Upper lobe of right lung (tissue), 1 donor: ENCODE measurements around the gene SLC16A8. TPM values are rescaled to one million over a fixed set of nuclear protein-coding genes. Genes with fewer than 3 reads are reported as not detected.
A peak's percentile ranks its signal among the peaks of the same experiment; 100 is the strongest.

Experiments
- ATAC-seq: fragments of 200-7000 bp; cut with Tn5 transposase; one replicate; pipeline ENCODE4 v1.9.1; 2020; ENCODE audit warnings: mild to moderate bottlenecking, moderate library complexity
- DNase-seq: peaks from one replicate; pipeline ENCODE4 v3.0.0-alpha.2; 2020
- H3K27ac ChIP-seq: fragments of 200-600 bp; one replicate; pipeline ENCODE4 v1.8.0; 2022
- H3K27me3 ChIP-seq: fragments of 200-600 bp; one replicate; pipeline ENCODE4 v1.8.0; 2022; ENCODE audit warnings: mild to moderate bottlenecking
- H3K36me3 ChIP-seq: fragments of 200-600 bp; one replicate; pipeline ENCODE4 v1.8.0; 2022
- H3K4me1 ChIP-seq: fragments of 200-600 bp; one replicate; pipeline ENCODE4 v1.8.0; 2022
- H3K4me3 ChIP-seq: fragments of 200-600 bp; one replicate; pipeline ENCODE4 v1.8.0; 2022; ENCODE audit warnings: mild to moderate bottlenecking
- H3K9me3 ChIP-seq: fragments of 200-600 bp; one replicate; pipeline ENCODE4 v1.8.0; 2022
- CTCF ChIP-seq: fragments of 200-600 bp; IDR thresholded peaks from one replicate; pipeline ENCODE4 v1.8.0; 2022; ENCODE audit warnings: antibody characterized with exemption
- intact Hi-C: fragments of 100-400 bp; cut with DNase I; formaldehyde crosslinking; loops from one replicate; pipeline ENCODE4 v1.11.0; 2022
- total RNA-seq: library from RNA; stranded (reverse); fragmentation: NEBNext Ultra II Directional; extraction: Animal tissue kit (Norgen Biotek cat#: 25700); gene quantifications from one replicate; pipeline ENCODE4 v1.2.1, GENCODE V29; 2021
- donor health status: DM: no; HTN: yes; CAD: no; lungs with severe emphysema.

SLC16A8 gene
- total RNA-seq, 1 donor from 2014 or later, result not detected

GRCh38 chr22:38106814-38107578 is 23.0 kb upstream of the SLC16A8 start:
- Histone ChIP-seq H3K9me3 (no peaks in the 10 kb centered on the region), H3K4me3 (no peak overlapping the region), H3K36me3 (no peaks in the 10 kb centered on the region), H3K27ac (no peak overlapping the region), H3K27me3 (no peaks in the 10 kb centered on the region), H3K4me1 (no peaks in the 10 kb centered on the region)
- no peak for TF ChIP-seq CTCF
- ATAC-seq (no peak), DNase-seq (no peak)
- intact Hi-C loops, result no loop called here

GRCh38 chr22:38104084-38104483 is 20.1 kb upstream of the SLC16A8 start:
- Histone ChIP-seq H3K4me1 (no peaks in the 10 kb centered on the region), H3K4me3 (no peak overlapping the region), H3K9me3 (no peaks in the 10 kb centered on the region), H3K27me3 (no peaks in the 10 kb centered on the region), H3K36me3 (no peaks in the 10 kb centered on the region), H3K27ac (no peak overlapping the region)
- TF ChIP-seq CTCF, result peak; percentile 17
- DNase-seq (no peak), ATAC-seq (peak; percentile 33)
- intact Hi-C loops, result no loop called here

DNA sequence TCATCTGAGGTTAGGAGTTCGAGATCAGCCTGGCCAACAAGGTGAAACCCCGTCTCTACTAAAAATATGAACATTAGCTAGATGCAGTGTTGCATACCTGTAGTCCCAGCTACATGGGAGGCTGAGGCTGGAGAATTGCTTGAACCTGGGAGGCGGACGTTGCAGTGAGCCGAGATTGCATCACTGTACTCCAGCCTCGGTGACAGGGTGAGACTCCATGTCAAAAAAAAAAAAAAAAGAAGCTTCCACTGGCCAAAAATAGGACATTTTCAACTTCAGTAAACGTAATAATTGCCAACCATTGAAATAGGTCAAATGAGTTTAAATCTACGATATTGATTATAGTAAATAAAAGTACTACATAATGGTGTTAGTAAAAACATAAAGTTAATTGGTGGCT is 19.7 kb upstream of the SLC16A8 start:
- no peak overlapping the region for H3K27ac ChIP-seq
- no peaks in the 10 kb centered on the region for H3K36me3 ChIP-seq
- intact Hi-C loops, result no loop called here
- H3K27me3 ChIP-seq, result no peaks in the 10 kb centered on the region
- no peak for TF ChIP-seq CTCF
- DNase-seq (no peak), ATAC-seq (no peak)
- peaks cover 2% of the 10 kb centered on the region for H3K4me1 ChIP-seq
- no peaks in the 10 kb centered on the region for H3K9me3 ChIP-seq
- H3K4me3 ChIP-seq, result no peak overlapping the region

DNA sequence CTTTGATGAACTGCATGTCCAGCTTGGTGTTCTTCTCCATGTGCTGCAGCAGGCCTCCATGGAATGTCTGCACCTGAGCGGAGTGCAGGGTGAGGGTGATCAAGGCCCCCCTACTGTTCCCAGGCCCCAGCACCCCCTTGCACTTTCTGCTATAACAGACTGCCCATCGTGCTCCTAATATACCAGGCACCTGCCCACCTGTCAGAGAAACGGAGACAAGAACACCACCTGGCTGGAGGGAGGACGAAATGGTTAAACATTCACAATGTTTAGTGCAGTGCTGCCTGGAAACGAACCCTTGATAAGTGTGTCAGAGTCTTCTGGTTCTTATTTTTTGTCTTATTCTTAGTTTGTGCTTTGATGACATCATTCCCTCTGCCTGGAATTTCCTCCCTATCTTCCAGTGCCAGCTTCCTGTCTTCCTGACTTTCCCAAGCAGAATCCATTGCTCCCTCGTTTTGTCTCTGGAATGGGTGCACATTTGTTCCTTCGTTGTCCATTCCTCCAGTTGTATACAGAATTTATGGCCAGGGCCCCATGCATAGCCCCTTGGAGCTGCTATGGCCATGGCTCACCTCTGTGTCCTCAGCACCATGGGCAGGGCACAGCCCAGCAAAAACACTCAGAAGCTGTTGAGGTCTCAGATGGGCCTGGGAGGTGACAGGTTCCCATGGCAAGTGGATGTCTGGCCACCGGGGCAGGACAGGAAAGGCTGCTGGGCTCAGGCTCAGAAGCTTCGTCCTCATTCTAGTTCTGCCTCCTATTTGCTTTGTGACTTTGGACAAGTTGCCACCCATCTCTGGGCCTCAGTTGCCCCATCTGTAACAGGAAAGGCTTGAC is 14.6 kb upstream of the SLC16A8 start:
- intact Hi-C loops, result no loop called here
- ATAC-seq, result peak; percentile 13
- no peaks in the 10 kb centered on the region for H3K27me3 ChIP-seq

More for the DNA sequence above, 14.6 kb upstream of the SLC16A8 start:
- Histone ChIP-seq H3K4me3 (no peak overlapping the region), H3K9me3 (no peaks in the 10 kb centered on the region), H3K36me3 (no peaks in the 10 kb centered on the region), H3K27ac (no peak overlapping the region), H3K4me1 (peaks cover 5% of the 10 kb centered on the region)
- no peak for TF ChIP-seq CTCF
- no peak for DNase-seq
